HG02759 (cell line): ENCODE measurements around the gene PBXIP1.
A peak's percentile ranks its signal among the peaks of the same experiment; 100 is the strongest.

ENCODE experiments used
- ATAC-seq: cut with Tn5 transposase; IDR thresholded peaks from one replicate; pipeline ENCODE4 v1.9.1; 2021; ENCODE audit warnings: mild to moderate bottlenecking, moderate library complexity; ENCODE audit not compliant: unreplicated experiment

The PBXIP1 gene, protein sequence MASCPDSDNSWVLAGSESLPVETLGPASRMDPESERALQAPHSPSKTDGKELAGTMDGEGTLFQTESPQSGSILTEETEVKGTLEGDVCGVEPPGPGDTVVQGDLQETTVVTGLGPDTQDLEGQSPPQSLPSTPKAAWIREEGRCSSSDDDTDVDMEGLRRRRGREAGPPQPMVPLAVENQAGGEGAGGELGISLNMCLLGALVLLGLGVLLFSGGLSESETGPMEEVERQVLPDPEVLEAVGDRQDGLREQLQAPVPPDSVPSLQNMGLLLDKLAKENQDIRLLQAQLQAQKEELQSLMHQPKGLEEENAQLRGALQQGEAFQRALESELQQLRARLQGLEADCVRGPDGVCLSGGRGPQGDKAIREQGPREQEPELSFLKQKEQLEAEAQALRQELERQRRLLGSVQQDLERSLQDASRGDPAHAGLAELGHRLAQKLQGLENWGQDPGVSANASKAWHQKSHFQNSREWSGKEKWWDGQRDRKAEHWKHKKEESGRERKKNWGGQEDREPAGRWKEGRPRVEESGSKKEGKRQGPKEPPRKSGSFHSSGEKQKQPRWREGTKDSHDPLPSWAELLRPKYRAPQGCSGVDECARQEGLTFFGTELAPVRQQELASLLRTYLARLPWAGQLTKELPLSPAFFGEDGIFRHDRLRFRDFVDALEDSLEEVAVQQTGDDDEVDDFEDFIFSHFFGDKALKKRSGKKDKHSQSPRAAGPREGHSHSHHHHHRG

DNA sequence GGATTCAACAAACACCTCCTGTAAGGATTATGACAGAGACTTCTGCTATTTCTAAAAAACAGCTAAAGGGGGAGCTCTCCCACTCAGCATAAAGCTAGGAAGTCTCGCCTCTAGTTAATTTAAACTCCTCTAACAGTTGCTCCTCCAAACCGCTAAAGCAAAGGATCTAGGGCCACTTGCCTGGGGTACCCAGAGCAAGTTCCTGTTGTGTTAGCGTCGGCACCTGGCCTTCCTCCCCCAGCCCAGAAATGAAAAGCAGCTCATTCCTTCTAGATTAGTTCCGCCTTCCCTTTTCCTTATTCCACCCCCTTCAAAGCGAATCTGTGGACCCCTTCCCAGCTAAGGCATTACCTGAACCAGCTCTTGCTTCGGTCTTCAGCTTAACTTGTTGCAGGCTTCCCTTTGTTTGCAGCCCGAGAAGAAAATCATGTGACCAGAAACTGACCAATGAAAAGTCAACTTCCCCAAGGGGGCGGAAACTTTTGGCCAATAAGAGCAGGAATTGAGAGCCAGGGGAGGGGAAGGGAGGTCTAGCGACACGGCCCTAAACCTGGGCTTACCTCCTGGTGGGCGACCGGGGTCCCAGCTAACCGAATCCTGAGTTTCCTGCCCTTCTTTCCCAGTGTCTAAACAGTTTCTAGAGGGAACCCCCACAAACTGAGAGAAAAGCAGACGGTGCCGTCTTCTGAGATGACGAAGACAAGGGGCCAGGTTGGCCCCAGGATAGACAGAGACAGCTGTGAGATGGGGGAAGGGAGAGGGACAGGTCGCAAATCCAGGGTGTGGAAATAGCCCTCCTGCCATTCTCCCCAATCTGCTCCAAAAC is at the start of gene PBXIP1:
Gene PBXIP1, minus strand, starts transcription at position 382 of the 826 bp plus-strand sequence. CDS start 2,378 bp downstream, outside the sequence.
- peak; percentile 72 for ATAC-seq

DNA sequence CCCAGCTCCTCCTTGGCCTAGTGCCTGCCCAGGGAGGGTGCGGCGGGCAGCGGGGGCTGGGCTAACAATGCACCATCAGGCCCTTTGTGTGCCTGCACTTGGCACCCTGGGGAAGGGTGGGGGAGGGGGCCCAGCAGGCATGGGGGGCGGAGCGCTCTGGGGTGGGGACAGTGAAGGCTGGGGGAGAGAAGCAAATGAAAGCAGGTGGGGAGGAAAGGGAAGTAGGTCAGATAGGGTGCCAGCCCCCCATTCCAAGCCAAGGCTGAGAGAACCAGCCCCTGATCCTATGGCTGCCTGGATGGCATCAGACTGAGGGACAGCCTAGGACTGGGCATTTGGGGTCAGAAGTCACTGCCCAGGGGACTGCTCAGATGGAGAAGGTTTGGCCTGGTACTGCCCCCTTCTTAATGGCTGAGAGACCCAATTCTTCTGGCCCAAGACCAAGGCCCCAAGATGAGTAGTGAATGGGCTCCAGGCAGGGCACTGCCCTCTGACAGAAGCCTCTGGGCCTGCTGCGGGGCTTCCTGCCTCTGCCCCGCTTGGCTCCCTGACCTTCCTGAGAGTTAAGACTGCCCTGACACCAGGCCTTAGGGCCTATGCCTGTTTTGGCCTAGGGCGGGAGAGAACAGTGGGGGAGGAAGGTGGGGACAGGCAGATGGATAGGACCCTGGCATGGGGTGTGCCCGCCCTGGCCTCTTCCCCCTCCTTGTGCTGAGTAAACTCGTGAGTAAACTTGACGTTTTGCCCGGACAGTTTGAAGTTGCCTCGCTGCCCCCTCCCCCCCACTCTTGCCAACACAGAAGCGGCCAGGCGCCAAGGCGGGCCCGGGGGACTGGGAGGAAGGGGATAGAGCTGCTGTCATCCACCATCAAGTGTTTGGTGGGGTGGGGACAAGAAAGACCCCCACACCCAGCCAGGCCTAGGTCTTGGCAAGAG is 49.4 kb upstream of the PBXIP1 start:
- ATAC-seq: no peak

DNA sequence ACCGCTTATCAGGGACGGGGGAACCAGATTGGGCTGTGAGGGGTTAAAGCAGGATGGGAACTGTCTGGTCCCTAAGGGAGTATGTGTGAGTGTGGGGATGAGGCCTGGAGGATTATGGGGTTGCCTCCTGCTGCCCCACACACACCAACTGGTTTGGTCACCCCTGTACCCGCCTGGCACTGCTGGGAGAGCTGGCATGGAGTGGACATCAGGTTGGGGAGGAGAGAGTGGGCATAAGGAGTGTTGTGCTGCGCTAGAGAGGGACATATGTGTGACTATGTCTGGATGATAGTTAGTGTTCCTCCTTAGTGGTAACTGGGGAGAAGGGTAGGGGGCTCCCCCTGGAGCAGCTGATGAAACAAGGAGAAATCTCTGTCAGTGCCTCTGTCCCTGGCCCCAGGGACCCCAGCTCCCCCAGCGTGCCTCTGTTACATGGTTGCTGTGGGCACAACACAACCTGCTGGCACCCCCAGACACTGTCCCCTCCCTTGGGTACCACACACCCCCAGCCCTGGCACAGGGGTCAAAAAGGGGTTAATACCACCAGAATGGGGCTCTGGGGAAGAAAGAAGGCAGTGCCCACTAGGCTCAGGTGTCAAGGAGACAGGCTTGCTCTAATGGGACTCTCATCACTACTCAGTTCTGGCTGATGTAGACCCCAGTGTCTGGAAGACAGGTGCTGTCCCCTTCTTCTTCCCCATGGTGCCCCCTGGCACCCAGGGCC is 48.6 kb upstream of the PBXIP1 start:
- no peak for ATAC-seq

DNA sequence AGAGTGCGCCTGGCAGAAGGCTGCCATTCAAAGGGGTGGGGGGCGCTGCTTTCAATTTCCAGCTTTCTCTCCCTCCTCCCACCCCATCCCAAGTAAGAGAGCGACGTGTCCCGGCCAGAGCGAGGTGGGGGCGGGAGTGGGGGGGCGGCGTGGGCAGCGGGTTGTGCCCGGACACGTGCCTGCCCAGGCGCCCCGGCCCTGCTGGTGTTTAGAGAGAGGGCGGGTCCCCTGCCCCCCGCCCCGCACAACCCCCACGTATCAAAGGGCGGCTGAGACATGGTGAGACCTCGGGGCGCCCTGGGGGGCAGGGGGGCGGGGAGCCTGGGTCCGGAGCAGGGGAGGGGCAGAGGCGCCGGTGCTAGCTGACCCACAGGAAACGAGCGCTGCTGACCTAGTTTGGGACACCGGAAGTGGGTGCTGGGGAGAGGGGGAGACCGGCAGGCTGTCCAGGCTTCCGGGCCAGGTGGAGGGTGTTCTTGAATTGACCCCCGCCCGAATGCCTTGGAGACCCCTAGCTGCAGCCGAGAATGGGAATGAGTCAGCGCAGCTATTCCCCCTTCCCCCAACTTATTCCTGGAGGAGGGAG is 48.0 kb upstream of the PBXIP1 start:
- no peak for ATAC-seq

DNA sequence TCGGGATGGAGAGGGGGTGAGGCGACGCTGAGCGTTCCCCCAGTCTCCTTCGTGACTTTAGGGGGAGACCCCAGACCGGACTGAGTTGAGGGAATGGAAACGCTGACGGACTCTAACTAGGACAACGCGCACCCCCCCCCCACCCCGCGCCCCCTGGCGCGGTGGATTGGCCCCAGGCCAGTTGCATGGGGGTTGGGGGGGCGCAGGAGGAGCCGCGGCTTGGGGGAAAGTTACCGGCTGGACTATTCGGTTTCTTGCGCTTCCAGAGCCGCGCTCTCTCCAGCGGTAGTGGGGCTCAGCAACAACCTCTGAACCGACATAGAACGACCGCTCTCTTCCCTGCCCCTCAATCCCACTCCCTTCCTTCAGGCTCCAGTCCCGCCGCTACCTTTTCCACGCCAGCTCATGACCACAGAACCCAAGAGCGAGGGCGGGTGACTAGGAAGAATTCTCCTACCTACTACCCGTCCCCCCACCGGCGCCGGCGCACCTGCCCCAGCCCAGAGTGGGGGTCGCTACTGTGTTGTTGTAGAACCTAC is 47.4 kb upstream of the PBXIP1 start:
- ATAC-seq: no peak

DNA sequence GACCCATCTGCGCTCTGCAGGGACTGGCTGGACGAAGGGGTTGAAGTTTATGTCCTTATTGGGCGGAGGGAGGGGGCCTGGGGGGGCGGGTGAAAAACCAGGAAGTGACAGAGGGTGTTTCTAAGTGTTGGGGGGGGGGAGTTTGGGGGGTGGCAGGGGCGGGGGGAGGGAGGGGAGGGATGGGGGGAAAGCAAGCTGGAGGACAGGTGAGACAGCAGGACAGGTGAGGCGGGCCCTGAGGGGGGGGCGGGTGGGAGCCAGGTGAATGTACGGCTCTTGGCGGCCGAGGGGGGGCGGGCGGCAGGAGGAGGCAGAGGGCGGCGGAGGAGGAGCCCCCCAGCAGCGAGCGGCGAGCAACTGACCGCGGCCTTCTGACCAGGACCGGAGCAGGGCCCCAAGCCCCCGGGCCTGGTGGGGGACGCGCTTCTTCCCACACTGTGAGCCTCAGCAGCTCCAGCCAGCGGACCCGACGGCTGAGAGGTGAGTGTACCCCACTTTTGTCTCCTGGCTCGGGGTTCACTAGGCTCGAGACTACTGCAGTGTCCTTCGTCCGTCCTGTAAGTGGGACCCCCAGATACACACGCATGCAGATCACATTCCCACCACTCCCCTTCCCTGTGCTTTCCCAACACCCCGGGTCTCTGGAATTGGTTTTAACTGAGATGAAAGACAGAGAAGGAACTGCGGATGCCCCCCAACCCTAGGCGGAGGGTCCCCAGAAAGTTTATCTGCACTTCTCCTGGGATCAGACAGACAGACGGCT is 46.7 kb upstream of the PBXIP1 start, which contains the start of gene ZBTB7B:
Gene ZBTB7B, plus strand, starts transcription at position 339 of the 763 bp plus-strand sequence. CDS start 11,859 bp downstream, outside the sequence.
- ATAC-seq: no peak

DNA sequence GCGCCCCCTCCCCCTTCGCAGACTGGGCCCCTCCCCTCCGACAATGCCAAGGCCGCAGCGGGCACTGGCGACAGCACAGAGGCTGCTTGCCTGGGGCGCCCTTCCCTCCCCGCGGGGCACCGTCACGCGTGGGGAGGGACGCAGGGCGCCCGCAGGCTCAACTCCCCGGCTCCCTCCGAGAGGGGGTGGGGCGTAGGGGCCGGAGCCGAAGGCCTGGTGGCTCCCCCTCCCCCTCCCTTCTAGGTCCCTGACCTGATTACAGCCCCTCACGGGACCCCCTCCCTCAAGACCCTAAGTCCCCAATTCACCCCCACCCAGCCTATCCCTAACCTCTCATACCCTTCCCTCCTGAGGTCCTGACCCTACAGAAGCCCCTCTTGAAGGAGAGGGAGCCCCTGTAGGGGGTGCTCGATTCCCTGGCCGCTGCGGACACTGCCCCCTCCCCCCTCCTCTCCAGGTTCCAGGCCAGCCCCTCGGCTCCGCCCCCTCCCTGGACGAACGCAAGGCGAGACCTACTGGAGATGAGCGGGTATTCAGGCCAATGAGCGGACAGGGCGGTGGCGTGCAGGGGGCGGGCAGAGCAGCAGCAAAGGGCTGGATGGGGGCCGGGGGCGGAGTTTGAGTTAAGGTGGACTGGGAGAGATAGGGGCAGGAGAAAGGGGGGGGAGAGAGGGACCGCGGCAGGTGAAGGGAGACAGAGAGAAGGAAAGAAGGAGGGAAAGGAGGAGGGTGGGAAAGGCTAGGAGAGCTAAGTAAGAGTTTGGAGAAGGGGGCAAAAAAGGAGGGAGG is 46.0 kb upstream of the PBXIP1 start:
- peak; percentile 53 for ATAC-seq

DNA sequence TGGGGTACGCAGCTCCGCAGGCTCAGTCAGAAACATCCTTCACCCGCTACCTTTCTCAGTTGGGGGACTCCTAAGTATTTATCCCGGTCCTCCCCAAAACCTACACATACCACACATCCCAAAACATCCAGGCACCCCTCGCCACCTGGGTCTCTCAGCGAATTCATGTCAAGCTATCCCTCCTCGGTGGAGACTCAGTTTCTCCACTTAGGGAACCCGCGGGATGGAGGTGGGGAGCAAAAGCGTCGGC is 45.5 kb upstream of the PBXIP1 start:
- no peak for ATAC-seq

DNA sequence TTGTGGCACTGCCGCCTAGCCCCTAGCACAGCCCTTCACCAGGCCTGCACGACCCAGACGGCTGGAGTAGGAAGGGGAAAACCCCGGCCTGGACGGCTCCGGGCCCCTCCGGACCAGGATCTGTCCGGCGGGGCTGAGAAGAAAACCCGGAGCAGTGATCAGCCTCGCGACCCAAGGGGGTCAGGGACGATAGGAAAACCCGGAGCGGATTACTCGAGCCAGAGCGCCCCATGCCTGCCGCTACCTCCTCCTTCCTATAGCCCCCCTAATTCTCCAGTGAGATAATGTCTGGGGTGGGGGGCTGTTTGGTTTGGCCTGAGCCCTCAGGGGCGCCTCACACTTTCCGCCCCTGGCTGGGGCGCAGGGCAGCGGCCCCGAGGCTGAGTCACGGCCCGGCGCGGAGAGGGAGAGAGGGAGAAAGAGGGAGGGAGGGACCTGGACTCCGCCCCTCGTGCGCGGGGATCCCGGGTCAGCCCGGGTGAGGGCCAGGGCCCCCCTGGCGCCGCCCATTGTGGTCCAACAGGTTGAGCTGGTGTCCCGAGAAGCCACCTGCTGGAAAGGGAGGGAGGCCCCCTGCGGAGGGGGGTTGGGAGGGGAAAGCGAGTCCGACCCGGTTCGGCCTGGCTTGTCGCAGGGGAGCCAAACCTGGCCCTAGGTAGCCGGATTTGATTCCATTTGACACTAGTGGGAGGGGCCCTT is 45.0 kb upstream of the PBXIP1 start:
- peak; percentile 43 for ATAC-seq

DNA sequence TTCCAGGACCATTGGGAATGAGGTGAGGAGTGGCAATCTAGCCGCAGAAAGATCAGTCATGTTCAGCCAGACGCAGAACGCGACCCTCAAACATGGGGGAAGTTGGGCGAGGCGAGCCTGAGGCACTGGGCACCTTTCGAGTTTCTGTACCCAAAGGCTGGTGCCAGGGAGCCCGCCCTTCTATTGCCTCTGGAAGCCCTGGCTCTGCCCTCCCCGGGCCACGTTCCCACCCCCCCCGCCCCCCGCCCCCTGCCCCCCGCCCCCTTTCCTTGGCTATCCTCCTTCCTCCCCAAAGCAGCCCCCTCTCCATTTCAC is 44.5 kb upstream of the PBXIP1 start:
- ATAC-seq: no peak

DNA sequence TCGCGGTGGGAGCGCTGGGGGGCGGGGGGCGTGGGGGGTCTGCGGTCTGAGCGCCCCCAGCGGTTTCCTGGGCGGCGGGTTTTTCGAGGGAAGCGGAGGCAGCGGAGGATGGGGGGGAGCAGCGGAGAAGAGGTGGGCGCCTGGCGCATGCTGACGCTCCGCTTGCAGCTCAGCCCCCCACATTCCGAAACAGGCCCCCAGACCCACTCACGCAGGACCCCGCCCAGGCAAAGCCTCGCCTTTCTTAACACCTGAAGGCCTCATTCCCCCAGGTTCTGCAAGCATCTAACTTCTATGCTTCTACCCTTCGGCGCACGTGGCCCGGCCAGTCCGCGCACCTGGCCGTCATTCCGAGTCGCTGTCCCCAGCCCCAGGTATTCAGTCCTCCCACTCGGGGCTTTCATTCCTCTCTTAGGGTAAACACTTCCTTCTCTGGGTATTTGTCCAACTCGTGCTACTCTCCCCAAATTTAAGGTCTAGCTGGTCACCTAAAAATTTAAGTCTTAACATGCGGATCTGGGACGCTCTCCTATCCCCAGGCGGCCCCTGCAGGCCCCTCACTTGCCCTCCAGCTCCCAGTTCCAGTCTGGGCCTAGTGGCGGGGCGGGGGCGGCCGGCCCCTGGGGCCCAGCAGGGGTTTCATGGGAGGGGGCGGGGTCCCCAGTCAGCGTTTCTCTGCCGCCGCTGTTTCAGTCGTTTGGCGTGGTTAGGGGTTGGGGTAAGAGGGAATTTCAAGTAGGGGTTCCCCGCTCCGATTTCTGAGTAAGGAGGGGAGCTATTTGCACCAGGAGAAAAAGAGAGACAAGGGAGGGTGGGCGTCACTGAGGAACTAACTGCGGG is 43.9 kb upstream of the PBXIP1 start:
- ATAC-seq: no peak

DNA sequence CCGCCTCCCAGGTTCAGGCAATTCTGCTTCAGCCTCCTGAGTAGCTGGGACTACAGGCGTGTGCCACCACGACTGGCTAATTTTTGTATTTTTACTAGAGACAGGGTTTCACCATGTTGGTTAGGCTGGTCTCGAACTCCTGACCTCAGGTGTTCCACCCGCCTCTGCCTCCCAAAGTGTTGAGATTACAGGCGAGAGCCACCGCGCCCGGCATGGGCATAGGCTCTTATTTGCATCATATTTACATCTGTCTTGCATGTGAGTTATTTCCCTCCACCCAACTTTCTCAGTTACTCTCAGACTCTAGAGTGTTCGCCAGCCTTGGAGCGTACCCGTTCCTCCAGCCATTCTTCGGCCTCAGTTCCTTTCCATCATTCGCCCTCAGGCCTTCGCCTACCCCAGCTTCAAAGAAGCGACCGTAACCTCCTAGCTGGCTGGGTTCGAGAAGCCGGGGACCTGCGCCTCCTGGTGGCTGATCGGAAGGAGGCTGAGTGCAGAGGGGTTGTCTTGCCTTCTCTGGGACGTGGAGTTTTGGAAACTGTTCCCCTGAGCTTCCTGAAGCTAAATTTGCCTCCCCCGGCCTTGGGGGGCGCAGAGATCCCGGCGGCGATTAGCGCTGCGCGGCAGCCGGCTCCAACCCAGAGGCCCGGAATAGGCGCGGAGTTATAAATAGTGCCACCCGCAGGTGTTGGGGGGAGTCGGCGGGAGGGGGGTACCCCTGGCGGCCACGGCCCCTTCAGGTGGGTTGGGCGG is 43.1 kb upstream of the PBXIP1 start:
- no peak for ATAC-seq

DNA sequence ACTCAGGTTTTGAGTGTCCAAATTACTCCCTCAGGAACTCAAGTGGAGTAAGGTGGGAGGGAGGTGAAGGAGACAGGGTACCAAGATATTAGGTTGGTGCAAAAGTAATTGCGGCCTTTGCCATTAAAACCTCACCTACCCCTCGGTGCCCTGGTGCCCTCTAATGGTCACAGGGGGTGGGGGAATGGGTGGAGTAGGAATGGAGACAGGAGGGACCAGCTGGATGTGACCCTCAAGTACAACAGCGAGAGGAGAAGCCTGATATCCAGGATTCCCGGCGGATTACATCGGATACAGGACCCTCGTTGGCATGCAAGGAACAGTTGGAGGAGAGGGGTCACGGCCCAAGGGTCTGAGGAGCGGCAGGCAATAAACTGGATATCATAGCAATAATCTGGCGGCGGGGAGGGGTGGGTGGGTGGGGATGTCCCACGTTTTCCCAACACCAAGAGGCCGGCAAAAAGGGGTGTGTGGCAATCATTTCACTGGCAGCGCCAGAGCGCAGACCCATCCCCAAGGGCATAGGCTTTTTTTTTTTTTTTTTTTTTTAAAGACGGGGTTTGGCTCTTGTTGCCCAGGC is 42.4 kb upstream of the PBXIP1 start:
- ATAC-seq: no peak

DNA sequence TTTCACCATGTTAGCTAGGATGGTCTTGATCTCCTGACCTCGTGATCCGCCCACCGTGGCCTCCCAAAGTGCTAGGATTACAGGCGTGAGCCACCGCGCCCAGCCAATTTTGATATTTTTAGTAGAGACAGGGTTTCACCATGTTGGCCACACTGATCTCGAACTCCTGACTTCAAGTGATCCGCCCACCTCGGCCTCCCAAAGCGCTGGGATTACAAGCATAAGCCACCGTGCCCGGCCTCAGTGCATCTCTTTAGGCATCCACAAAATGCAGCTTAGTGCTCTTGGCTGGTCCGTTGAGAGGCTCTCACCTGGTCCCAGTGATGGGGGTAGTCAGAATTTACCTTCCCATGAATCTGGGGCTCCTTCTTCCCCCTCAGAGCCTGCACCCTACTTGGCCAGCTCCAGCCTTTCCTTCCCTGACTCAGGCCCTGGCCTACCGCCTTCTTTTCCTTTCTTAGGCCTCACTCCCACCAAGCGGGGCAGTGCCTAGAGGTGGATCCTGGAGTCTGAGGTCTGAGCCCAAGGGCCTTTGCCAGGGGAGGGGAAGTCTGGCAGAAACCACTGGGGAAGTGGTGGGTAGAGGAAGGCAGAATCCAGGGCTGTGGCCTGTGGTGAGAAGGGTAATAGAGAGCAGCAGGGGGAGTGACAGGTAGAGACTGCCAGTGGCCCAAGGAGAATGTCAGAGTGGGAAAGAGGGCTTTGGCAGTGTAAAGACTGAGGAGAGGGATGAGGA is 41.2 kb upstream of the PBXIP1 start:
- ATAC-seq: no peak
